ENCODE data around the gene RAB40C.

The RAB40C gene

GRCh38 chr16:666572-666971, 76.7 kb downstream of the RAB40C start:
- no peak for DNase-seq (ENCODE audit: extremely low read depth in 1 of 2, low read depth in 1 of 2)

GRCh38 chr16:667113-667779, 77.4 kb downstream of the RAB40C start:
- no peak for DNase-seq (ENCODE audit: extremely low read depth in 1 of 2, low read depth in 1 of 2)

- peak; percentile 76 to 88 for DNase-seq (ENCODE audit: extremely low read depth in 1 of 2, low read depth in 1 of 2)
Measured at GRCh38 chr16:667780-668518, 78.1 kb downstream of the RAB40C start, which contains the start of gene RHOT2. TSS of gene RHOT2 (plus strand) at chr16:668132. CDS start at chr16:668200, 68 bp downstream.

- no peak for DNase-seq (ENCODE audit: extremely low read depth in 1 of 2, low read depth in 1 of 2)
Measured at GRCh38 chr16:668519-669171, 78.8 kb downstream of the RAB40C start.

- no peak for DNase-seq (ENCODE audit: extremely low read depth in 1 of 2, low read depth in 1 of 2)
Measured at GRCh38 chr16:669666-670065, 79.8 kb downstream of the RAB40C start.

GRCh38 chr16:670485-671352, 80.9 kb downstream of the RAB40C start:
- DNase-seq (ENCODE audit: extremely low read depth in 1 of 2, low read depth in 1 of 2) = no peak

GRCh38 chr16:671353-672131, 81.7 kb downstream of the RAB40C start:
- no peak for DNase-seq (ENCODE audit: extremely low read depth in 1 of 2, low read depth in 1 of 2)

- no peak for DNase-seq (ENCODE audit: extremely low read depth in 1 of 2, low read depth in 1 of 2)
Measured at GRCh38 chr16:672371-672770, 82.5 kb downstream of the RAB40C start.

GRCh38 chr16:672851-673250, 83.0 kb downstream of the RAB40C start:
- DNase-seq (ENCODE audit: extremely low read depth in 1 of 2, low read depth in 1 of 2) = no peak

GRCh38 chr16:673399-673991, 83.6 kb downstream of the RAB40C start:
- no peak for DNase-seq (ENCODE audit: extremely low read depth in 1 of 2, low read depth in 1 of 2)

- no peak for DNase-seq (ENCODE audit: extremely low read depth in 1 of 2, low read depth in 1 of 2)
Measured at GRCh38 chr16:674214-674881, 84.5 kb downstream of the RAB40C start.

GRCh38 chr16:674968-675883, 85.4 kb downstream of the RAB40C start, which contains the start of gene RHBDL1:
TSS of gene RHBDL1 (plus strand) at chr16:675671. CDS start at chr16:675791, 120 bp downstream.
- DNase-seq (ENCODE audit: extremely low read depth in 1 of 2, low read depth in 1 of 2) = no peak

GRCh38 chr16:675884-676564, 86.2 kb downstream of the RAB40C start:
- DNase-seq (ENCODE audit: extremely low read depth in 1 of 2, low read depth in 1 of 2) = no peak

- DNase-seq (ENCODE audit: extremely low read depth in 1 of 2, low read depth in 1 of 2) = no peak
Measured at GRCh38 chr16:676565-676902, 86.7 kb downstream of the RAB40C start.

- DNase-seq (ENCODE audit: extremely low read depth in 1 of 2, low read depth in 1 of 2) = no peak
Measured at GRCh38 chr16:676913-677312, 87.0 kb downstream of the RAB40C start.

- DNase-seq (ENCODE audit: extremely low read depth in 1 of 2, low read depth in 1 of 2) = no peak
Measured at GRCh38 chr16:677316-678190, 87.7 kb downstream of the RAB40C start.
